Epithelial cell of prostate (primary cell): ENCODE measurements around the gene NGFR.
A peak's percentile ranks its signal among the peaks of the same experiment; 100 is the strongest.
"Not testable (repeated sequence)": the region's sequence is repeated elsewhere in the genome, so short reads cannot be mapped to it uniquely, and the experiment has no call there.

Experiments used
- DNase-seq: peaks from one replicate; pipeline ENCODE4 v3.0.0-alpha.2; 2011; ENCODE audit warnings: low read depth, low spot score
- H3K27ac ChIP-seq: fragments of 450-650 bp; 2 replicates; pipeline ENCODE4 v1.5.1; 2017; ENCODE audit warnings: mild to moderate bottlenecking

NGFR gene

DNA sequence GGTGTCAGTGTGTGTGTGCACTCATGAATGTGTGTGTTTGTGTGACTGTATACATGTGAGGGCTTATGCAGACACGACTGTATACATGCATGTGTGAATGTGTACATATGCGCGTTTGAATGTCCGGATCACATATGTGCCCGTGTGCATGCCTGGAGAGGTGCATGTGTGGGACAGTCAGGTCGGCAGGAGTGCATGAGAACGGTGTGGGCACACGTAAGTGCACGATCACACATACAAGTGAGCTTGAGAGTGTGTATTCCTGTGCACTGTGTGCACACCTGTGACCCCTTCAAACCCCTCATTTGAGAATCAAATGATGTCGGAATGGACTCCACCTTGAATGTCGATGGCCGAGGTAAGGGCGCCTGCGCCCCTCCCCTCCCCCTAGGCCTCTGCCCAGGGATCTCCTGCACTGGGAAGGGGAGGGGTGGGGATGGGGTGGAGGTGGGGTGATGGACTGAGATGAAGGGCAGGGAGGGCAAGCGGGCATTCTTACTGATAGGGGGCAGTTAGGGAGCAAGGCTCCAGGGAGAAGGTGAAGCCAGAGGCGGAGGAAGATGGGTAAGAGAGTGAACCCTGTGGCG is 601 bp upstream of the NGFR start:
- no peak overlapping the region for H3K27ac ChIP-seq
- DNase-seq, result no peak

DNA sequence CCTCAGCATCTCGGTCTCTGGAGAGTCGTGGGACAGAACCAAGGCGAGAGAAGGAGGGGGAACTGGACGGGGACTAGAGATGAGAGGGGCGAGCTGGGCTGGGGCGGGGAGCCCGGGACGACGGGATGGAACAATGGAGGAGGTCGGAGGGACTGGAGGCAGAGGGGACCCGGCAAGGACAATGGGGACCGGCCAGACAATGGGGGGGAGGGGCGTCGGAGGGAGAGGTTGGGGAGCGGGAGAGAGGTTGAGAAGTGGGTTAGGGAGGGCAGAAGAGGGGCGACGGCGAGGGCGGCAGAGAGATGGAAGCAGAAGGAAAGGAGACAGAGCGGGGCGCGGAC is 719 bp downstream of the NGFR start:
- DNase-seq, result no peak
- no peak overlapping the region for H3K27ac ChIP-seq

DNA sequence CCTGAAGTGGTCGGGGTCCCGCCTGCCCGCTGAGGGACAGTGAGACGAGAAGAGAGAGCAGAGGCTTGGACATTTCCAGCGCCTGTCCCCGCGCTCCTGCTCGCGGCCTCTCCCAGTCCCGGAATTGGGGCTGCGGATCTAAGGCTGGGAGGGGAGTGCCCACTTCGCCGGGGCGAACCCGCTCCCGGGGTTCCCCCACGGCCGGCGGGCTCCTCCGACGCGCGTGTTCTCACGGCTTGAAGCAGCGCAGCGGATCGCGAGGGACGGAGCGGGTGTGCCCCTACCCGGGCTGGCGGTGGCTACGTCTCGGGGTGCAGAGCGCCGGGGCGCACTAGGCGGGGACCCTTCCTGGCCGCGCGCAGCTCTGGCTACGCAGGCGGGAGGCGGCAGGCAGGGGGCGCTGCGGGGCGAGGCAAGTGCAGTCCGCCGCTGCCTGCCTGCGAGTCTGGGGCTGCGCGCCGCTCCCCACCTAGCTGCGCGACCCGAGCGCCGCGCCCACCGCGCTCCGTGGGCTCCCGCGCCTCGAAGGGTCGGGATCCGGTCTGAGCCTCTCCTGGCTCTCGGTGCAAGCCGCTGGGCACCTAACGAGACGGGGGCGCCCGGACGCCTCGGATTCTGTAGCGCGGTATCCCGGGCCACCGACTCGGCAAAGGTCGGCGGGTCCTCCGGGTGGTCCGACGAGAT is 1.2 kb downstream of the NGFR start:
- DNase-seq, result no peak
- H3K27ac ChIP-seq, result no peak overlapping the region

DNA sequence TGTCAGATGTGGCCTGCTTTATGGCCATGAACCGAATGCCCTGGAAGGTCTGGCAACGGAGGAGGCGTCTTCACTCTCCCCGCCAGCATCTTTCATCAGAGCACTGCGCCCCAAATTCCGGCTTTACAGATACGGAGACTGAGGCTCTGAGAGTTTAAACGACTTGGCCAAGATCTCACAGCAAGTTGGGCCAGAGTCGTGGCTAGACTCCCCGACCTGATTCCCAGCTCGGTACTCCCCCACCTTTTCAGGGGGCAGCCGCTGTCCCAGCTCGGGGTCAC is 1.7 kb downstream of the NGFR start:
- no peak overlapping the region for H3K27ac ChIP-seq
- DNase-seq, result no peak

DNA sequence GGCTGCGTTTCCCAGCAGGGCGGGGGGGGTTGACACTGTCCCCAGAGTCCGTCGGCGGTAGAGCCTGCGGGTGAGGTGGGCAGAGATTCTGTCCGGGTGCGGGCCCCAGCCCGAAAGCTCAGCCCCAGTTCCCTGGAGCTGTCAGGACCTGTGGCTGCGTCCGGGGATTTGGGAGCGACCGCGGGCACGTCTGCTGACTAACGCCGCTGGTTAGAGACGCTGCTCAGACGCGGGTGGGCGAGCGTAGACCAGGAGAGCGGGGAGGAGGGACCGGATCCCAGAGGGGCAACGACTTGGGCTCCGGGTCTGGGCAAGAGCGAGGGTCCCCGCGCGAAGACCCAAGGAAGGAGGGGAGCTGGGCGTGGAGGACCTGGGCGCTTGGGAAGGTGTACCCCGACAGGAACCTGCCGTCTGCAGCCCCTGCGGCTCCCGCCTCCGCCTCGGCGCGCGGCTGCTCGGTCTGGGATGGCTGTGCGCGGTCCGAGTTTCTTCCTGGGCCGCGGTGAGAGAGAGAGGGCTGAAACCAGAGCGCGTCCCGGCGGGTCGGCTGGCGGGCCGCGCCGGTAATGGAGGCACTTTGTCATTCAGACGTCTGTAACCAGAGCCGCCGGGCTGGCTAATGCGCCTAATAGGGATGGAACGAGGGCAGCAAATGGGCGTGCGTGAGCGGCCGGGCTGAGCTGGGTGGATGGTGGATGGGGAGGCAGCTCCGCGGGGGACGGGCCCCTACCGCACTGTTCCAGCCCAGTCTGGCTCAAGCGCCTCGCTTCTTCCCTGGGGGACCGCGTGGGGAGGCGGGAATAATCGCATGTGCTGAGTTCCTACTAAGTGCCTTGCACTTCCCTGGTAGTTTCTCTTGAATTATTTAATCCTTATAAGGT is 2.3 kb downstream of the NGFR start:
- DNase-seq, result no peak
- no peak overlapping the region for H3K27ac ChIP-seq

DNA sequence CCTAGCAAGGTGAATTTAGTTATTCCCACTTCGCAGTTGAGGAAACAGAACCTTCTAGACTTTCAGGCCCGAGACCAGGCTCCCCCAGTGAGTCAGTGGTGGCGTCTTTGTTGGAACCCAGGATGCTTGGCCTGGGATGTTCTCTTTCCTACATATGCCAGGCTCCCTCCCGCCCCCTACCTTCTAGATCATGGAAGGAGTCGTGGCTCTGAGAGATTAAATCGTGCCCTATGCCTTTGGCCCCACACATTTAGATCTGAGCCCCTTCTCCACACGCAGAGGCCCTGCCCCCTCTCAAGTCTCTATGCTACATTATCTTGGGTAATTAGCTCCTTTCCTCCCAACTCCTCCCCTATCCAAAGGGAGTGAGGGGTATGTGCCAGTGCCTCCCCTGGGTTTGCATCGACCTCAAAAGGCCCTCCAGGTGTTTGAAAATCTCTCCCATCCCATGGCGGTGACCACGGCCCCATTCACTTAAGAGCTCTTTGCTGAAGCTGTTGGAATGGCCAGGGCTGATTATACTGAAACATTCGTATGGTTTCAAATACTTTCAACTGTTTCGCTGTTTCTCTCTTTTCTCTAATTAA is 3.0 kb downstream of the NGFR start:
- no peak for DNase-seq
- H3K27ac ChIP-seq, result no peak overlapping the region

DNA sequence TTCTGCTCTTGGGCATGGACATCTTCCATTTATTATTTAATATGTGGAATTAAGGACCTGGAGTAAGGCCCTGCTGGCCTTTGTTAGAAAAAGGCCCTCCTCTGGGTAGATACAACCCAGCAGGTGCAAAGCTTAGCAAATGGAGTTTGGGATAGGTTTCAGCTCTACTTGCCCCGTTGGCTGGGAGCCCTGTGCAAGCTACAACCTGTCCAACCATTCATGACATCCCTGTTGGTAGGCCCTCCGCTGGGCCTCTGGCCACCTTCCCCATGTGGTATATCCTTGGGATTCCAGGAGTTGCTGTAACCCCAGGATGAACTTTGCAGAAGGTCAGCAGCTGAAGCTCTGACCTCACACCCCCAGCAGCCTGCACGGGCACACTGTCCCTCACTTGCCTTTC is 6.4 kb downstream of the NGFR start:
- peak; percentile 29 for DNase-seq
- no peak overlapping the region for H3K27ac ChIP-seq

DNA sequence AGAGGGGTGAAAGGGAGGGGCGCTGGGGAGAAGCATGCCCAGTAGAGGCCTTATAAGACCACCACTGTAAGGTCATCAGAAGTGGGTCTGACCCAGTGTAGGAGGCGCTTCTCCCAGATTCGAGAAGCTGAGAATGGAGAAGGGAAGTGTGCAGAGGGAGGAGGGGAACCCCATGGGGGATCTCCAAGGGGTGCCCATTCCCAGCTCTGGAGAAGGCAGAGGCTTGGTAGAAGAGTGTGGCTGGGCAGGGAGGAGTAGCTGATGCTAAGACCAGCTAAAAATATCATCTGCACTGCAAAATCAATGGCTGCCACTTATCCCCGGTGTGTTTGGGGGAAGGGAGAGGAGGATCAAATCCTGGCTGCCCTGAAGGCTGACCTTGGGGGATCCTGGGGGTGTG is 7.2 kb downstream of the NGFR start:
- DNase-seq, result no peak
- no peak overlapping the region for H3K27ac ChIP-seq

DNA sequence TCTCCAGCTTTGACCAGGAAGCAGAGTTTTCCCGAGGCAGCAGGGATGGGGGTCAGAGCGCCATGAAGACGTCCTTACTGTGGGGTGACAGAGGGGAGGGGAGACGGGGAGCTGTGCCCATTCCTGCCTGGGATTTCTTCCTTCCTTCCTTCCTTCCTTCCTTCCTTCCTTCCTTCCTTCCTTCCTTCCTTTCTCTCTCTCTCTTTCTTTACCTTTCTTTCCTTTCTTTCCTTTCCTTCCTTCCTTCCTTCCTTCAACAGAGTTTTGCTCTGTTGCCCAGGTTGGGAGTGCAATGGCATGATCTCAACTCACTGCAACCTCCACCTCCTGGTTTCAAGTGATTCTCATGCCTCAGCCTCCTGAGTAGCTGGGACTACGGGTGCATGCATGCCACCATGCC is 7.6 kb downstream of the NGFR start:
- H3K27ac ChIP-seq, DNase-seq: not testable (repeated sequence)

DNA sequence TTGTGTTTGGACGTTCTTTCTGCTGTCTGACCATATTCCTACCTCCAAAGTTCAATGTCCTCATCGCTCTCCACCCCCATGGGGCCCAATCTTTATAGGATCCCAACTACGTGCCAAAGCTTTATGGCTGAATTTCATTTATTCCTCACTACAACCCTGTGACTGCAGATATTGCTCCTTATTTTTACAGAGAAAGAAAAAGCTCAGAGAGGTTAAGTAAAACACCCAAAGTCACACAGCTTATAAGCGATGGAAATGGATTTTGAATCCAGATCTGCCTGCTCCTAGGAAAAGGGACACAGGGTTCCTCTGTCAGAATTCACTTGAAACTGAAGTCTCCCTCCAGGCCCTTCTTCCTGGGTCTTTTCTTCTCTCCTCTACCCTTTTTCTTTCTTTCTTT is 9.3 kb downstream of the NGFR start:
- no peak for DNase-seq
- H3K27ac ChIP-seq, result no peak overlapping the region

DNA sequence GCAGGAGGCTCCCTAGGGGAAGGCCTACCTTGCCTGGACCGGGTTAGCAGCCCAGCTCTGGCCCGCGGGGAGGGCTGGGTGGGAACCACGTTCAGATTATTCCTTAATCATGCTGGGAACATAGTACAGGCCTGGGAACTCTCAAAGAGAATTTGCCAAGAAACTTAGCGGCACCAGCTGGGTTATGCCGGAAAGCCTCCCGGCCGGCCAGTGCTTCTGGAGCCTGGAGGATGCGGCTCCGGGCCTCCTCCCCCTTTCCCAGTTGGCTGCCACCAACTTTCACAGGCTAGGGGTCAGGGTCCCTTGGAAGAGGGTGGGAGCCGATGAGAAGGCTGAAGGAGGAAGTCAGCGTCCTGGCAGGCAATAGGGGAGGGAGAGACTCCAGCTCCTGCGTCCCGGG is 10.8 kb downstream of the NGFR start:
- DNase-seq, result no peak
- no peak overlapping the region for H3K27ac ChIP-seq

DNA sequence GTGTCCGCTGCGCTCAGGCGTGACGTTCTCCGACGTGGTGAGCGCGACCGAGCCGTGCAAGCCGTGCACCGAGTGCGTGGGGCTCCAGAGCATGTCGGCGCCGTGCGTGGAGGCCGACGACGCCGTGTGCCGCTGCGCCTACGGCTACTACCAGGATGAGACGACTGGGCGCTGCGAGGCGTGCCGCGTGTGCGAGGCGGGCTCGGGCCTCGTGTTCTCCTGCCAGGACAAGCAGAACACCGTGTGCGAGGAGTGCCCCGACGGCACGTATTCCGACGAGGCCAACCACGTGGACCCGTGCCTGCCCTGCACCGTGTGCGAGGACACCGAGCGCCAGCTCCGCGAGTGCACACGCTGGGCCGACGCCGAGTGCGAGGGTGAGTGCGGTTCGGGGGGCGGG is 11.2 kb downstream of the NGFR start:
- no peak overlapping the region for H3K27ac ChIP-seq
- no peak for DNase-seq

DNA sequence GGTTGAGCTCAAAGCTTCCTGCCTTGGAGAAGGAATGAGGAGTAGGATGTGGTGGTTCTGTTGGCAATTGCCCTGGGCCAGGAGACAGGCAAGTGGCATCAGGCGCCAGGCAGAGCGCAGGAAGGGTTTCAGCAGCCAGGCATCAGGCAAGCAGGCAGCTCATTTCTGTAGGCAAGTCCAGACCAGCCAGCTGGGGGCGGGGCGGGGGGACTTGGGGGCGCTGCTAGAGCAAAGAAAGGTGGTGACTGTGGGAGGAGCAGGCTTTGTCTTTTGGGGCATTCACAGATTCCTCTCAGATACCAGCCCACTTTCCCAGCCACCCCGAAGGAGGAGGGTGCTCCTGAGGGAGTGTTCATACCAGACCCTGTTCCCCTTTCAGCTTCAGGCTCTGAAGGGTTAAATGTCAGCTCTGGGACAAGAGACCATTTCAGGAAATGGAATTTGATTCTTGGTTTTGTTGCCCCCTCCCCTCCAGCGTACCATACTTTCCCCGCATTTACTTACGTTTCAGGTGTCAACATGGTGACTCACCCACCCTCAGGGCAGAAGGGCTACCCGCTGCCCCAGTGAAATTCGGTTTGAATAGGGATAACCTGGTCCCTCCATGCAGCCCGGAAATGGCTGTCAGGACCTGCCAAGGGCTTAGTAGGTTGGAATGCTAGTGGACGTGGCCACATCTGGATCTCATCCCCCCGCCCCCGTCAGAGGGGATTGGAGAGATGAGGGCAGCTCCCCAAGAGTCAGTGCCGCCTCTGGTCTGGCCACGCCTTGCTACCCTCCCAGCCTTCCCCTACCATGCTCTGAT is 13.2 kb downstream of the NGFR start:
- peak overlapping the region; percentile 63 for H3K27ac ChIP-seq
- peak; percentile 93 for DNase-seq

DNA sequence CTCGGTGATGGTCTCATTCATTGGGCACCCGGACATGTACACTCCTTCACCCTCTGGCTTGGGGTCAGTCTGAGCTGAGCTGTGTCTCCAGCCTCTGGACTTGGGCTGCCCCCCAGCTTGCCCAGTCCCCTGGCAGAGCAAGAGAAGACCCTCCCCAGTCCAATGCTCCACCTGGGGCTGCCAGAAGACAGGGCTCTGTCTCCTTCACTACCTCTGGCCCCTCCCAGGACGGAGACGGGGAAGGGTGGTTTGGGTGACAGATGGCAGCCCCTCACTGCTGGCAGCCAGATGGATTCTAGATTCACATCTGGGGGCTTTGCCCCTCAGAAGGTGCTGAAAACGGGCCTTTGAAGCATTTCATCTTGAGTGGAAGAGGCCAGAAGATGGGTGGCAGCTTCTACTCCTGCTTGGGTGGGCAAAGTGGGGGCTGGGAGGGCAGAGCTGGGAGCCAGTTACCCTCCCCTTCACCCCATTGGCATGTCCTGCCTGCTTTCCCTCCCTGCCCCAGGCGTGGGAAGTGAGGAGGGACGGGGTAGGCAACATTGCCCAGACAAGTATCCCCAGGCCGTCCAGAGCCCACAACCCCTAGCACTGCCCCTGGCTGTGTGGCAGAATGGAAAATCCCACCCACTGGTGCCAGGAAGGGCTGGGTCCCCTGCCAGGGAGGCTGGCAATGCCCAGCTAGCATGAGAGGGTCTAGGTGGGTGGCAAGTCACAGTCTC is 13.9 kb downstream of the NGFR start:
- H3K27ac ChIP-seq, result peak overlapping the region; percentile 63
- no peak for DNase-seq

DNA sequence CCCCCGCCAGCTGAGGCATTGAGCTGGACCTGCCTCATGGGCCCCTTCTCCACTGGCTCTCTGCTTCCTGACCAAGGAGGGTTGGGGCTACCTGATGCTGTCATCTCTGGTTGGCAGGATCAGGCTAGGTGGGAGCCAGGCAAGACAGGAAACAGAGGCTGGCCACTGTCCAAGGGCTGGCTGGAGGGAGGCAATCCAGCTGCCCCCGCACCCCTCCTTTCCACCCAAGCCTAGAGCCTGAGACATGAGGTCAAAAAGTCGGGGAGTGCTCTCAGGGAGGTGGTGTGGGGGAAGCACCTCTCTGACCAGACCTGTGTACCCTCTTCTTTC is 14.5 kb downstream of the NGFR start:
- no peak for DNase-seq
- H3K27ac ChIP-seq, result peak overlapping the region; percentile 63

DNA sequence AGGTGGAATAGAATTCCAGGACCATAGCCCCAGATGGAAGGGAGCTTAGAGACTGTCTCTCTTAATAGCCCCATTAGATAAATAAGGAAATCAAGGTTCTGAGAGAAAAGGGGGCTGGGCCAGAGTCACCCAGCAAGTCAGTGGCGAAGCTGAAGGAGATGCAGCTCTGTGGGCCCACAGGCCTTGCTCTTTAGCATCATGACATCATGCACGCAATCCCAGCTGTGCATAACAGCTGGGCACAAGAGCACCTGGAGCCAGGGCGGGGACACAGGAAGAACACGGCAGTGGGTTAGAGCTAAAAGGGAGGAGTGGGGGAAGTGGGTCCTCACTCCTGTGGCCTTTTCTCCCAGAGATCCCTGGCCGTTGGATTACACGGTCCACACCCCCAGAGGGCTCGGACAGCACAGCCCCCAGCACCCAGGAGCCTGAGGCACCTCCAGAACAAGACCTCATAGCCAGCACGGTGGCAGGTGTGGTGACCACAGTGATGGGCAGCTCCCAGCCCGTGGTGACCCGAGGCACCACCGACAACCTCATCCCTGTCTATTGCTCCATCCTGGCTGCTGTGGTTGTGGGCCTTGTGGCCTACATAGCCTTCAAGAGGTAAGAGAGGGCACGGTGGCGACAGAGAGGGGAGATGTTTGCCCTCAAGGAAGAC is 15.1 kb downstream of the NGFR start:
- no peak for DNase-seq
- H3K27ac ChIP-seq, result peak overlapping the region; percentile 63

DNA sequence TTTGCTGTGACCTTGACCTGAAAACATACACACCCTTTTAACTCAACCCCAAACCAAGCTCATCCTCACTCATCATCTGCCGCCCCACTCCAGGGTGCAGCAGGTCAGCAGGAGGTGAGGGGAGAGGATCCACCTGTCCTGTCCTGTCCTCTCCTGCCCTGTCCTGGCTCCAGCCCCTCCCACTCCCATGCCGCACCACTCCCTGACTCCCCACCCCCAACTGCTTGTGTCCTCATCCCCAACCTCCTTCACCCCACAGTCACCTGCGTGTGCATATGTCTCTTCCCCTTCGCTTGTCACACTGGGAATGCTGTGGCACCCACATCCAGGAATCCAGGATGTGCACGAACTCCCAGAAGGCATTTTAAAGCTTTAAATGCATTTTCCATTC is 15.6 kb downstream of the NGFR start:
- no peak for DNase-seq
- H3K27ac ChIP-seq, result no peak overlapping the region

DNA sequence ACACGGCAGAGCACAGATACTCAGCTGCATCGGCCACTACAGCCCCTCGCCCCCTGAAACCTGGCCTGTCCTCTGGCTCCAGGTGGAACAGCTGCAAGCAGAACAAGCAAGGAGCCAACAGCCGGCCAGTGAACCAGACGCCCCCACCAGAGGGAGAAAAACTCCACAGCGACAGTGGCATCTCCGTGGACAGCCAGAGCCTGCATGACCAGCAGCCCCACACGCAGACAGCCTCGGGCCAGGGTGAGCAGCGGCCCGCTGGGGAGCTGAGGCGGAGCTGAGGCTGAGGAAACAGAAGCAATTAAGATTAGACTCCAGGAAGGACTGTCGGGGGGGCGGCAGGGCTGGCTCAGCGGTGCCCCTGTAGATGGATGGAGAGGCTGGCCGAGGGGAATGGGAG is 16.7 kb downstream of the NGFR start:
- H3K27ac ChIP-seq, result no peak overlapping the region
- DNase-seq, result no peak

DNA sequence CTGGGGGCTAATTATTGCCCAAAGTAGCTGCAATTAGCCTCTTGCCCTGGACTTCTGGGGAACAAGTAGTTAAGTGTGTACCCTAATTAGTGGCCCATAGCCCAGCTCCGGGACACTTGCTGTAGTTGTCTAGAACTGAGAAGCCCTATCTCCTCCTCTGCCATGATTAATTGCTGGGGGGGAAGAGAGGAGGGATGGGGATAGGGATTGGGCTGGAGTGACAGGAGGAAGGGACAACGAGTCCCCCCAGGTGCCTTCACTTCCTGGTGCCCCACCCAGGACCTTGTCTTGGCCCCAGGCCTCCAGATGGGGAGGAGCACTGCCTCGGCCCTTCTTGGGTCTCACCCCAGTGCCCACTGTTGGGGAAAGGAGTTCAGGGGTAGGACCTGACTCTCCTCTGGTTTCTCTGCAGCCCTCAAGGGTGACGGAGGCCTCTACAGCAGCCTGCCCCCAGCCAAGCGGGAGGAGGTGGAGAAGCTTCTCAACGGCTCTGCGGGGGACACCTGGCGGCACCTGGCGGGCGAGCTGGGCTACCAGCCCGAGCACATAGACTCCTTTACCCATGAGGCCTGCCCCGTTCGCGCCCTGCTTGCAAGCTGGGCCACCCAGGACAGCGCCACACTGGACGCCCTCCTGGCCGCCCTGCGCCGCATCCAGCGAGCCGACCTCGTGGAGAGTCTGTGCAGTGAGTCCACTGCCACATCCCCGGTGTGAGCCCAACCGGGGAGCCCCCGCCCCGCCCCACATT is 17.4 kb downstream of the NGFR start:
- DNase-seq, result no peak
- no peak overlapping the region for H3K27ac ChIP-seq
